Stimulated activated CD4-positive, alpha-beta T cell treated with anti-CD3 and anti-CD28 coated beads, Interleukin-1b, Interleukin-23, amount 100 ng/mL, for 4 hours (primary cell): ENCODE data around the gene SH3GL2.
"Not testable (repeated sequence)": the region's sequence is repeated elsewhere in the genome, so short reads cannot be mapped to it uniquely, and the experiment has no call there.

Experiments used
- DNase-seq, 2 donors: peaks; one replicate each; pipeline ENCODE4 v3.0.0-alpha.2; 2020; ENCODE audit warnings: low read depth in 2 of 2

The SH3GL2 gene

GRCh38 chr9:17751486-17751885 is 172.6 kb downstream of the SH3GL2 start:
- no peak for DNase-seq

- no peak for DNase-seq
Measured at GRCh38 chr9:17752021-17752420, 173.2 kb downstream of the SH3GL2 start.

DNA sequence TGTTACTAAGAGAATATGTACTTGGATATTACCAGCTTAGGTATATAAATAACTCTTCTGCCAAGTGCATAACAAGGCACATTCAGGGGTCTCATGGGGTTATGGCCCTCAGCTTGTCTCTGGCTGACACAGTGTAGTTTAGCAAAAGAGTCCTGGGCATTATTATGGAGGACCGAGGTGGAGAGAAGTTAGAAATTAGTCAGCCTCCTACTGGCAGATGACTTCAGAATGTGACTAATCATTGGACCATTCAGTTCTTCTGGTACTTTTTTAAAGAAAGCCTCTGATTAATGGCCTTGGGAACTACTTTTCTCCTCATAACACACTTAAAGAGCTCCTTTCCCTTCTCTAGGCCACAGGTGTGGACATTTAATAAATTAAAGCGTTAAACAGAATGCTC is 178.9 kb downstream of the SH3GL2 start:
- no peak for DNase-seq

GRCh38 chr9:17760250-17760649 is 181.4 kb downstream of the SH3GL2 start:
- no peak for DNase-seq

- no peak for DNase-seq
Measured at GRCh38 chr9:17761984-17762676, 183.3 kb downstream of the SH3GL2 start.

DNA sequence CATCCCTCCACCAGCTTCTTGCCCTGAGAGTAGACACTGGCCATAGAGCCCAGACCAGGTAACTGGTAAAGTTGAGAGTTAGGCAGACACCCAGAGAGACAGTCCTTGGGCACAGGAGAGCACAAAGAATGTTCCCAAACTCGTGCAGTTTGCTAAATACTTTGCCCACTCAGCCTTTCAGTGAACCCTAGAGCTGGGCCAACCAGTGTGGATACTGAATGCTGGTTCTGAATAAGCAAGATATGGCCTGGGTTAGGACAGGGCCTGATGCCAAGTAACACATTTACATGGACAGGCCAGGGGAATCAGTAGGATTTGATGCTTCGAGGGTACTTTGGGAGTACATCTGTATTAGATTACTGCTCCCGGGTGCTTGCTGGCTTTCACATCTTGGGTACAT is 185.4 kb downstream of the SH3GL2 start:
- DNase-seq: no peak

- not testable (repeated sequence) for DNase-seq
Measured at GRCh38 chr9:17765131-17765530, 186.3 kb downstream of the SH3GL2 start.

GRCh38 chr9:17772223-17772622 is 193.4 kb downstream of the SH3GL2 start:
- DNase-seq: no peak

GRCh38 chr9:17775656-17776055 is 196.8 kb downstream of the SH3GL2 start:
- DNase-seq: no peak

DNA sequence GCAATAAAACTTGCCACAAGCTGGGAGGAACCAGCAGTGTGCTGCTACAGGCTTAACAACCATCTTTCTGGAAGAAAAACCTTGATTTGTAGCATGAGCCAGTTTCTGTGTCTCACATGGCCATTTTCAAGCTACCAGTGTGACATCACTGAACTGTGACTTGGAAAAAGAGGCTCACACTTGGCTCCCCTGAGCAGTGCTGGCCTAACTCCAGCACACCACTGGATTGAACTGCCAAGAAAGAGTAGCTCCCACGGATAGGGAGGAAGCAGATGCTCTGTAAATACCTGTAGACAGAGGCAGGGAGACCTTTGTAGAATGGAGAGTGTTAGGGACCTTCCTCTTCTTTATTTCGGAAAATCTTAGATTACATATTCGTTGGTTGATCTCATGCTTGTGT is 197.9 kb downstream of the SH3GL2 start:
- no peak for DNase-seq

DNA sequence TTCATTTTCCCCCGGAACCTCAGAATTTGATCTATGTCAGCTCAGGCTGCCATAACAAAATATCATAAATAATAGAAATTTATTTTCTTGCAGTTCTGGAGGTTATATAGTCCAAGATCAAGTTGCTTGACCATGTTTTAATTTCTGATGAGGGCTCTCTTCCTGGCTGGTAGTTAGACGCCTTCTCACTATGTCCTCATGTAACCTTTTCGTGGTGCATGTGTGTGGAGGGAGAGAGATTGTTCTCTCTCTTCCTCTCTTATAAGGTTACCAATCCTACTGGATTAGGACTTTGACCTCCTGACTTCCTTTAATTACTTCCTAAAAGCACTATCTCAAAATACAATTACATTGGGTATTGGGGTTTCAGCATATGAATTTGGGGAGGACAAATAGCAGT is 198.6 kb downstream of the SH3GL2 start:
- no peak for DNase-seq

- DNase-seq: no peak
Measured at GRCh38 chr9:17782430-17783149, 203.7 kb downstream of the SH3GL2 start.

DNA sequence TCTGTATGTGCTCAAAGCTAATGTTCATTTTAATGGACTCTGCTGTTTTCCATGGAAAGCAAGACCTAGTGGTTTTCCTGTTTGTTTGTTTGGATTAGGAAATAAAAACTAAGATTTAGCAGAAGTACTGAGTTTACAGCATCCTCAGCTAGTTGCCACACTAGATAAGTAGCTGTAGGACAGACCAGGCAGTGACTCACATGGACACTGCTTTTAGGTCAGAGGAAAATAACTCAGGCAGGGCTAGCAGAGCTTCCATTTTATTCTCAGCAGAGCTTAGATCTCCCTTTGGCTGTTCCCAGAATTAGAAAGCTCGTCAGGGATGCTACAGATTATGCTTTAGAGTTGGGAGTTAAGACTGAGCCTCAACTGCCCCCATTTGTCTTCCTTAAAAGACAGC is 204.4 kb downstream of the SH3GL2 start:
- DNase-seq: no peak

DNA sequence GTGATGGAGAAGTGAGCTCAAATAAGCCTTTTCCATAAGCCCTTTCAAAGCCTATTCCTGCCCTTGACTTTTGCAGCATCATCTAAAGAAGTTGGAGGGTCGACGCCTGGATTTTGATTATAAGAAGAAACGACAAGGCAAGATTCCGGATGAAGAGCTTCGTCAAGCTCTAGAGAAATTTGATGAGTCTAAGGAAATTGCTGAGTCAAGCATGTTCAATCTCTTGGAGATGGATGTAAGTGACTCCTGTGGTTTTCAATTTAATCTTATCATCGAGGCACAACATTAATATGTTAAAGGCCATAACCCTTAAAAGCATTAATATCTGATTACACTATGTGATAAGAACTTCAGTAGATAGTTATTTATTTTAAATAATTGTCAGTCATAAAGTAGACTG is 210.4 kb downstream of the SH3GL2 start:
- DNase-seq: no peak

GRCh38 chr9:17793713-17794622 is 215.1 kb downstream of the SH3GL2 start:
- no peak for DNase-seq

- DNase-seq: no peak
Measured at GRCh38 chr9:17795744-17796143, 216.9 kb downstream of the SH3GL2 start.

GRCh38 chr9:17799369-17799768 is 220.5 kb downstream of the SH3GL2 start:
- no peak for DNase-seq

DNA sequence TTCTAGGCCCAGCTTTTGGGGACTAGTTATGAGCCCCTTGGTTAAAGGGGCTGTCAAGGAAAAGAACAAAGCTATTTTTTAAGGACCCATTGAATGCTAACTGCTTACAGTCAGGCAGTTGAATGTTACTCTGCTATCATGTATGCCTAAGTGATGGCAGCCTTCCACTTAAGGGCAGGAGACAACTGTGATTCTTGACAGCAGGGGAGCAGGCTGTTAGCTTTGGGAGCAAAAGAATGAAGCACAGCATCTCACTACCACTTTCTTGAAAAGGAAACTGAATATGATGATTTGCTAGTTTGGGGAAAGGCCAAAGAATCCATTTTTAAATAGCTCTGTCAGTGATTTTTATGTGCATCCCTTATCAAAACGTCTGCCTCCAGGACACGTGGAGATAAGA is 221.6 kb downstream of the SH3GL2 start:
- no peak for DNase-seq

- no peak for DNase-seq
Measured at GRCh38 chr9:17802249-17802857, 223.5 kb downstream of the SH3GL2 start.

DNA sequence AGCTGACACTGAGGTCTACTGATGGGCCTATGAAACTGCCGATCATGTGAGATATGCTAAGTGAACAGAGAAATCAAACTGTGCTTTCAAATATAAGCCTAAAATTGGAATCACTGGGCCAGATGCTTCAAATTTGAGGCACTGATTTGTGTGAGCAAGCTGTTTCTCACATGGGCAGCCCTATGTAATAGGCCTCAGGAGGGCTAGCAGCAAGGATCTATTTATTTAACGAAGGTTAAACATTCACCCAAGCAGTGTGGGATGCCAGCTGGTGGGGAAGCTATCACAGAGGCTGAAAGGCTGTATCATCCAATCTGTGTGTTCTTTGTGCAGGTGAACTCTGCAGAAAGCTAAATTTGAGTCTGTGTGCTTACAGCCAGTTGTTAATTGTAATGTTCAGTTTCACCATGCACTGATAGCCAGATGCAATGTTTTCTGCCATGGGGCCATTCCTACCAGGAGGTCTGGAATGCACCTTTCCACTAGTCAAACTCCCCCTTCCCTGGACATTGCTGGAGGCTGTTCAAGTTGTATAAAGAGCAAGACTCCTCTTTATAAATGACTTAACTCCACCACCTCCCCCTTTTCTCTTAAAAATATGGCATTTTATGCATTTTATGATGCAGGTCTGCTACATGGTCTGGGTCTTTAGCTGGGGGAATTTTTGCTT is 228.9 kb downstream of the SH3GL2 start:
- DNase-seq: no peak

DNA sequence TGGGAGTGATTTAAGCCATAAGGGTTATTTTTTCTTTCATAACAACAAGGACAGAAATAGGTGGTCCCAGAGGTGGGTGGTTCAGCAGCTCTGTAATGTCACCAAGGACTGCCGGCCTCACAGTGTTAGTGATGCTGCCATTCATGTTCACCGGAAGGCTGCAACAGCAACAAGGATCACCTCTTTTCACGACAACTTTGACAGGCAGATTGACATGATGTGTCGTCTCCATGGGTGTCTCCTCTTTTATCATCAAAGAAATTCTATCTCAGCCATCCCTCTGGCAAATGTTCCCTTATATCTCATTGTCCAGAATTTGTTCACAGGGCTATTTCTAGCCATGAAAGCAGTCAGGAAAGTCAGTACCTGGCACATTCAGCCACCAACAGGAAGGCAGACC is 231.5 kb downstream of the SH3GL2 start:
- no peak for DNase-seq
